Measurements from ENCODE around the gene CTH. TPM values are rescaled to one million over a fixed set of nuclear protein-coding genes. Genes with fewer than 3 reads are reported as not detected.

The CTH gene
- total RNA-seq, 1 experiment from 2014 or later, result 15.9 TPM

GRCh38 chr1:70487910-70488665, 77.0 kb downstream of the CTH start:
- Mint-ChIP-seq H3K9me3 (ENCODE audit: low read depth, unreplicated experiment) (no peaks in the 10 kb centered on the region), H3K4me1 (ENCODE audit: low read depth, unreplicated experiment) (no peaks in the 10 kb centered on the region), H3K4me3 (ENCODE audit: low read depth, unreplicated experiment) (no peak overlapping the region), H3K27me3 (ENCODE audit: unreplicated experiment) (no peaks in the 10 kb centered on the region), H3K36me3 (ENCODE audit: insufficient read depth, unreplicated experiment) (no peaks in the 10 kb centered on the region), H3K27ac (ENCODE audit: unreplicated experiment) (no peak overlapping the region)
- intact Hi-C loops (cut with micrococcal nuclease; ENCODE audit: unreplicated experiment), result loop anchor here (1.0 to 5.0 kb wide), 3 partner anchors 51 to 355 kb away; partner anchors contain the start of gene SRSF11
- no peak for TF ChIP-seq CTCF (IDR thresholded peaks at IDR 0.05; ENCODE audit: unreplicated experiment)
- BruUV-seq (replicated peaks), result no TSS peak
- DNase-seq, result peak; percentile 23
- CTCF ChIA-PET, result no interaction called here

Other genes starting within 250 kb of the CTH start
- 15.8 and 16.0 TPM in 2 replicates for gene LRRC40, start 205.7 kb upstream of the CTH start, total RNA-seq (2022)
- gene SRSF11, start 189.9 kb upstream of the CTH start, total RNA-seq (2022), result 143 and 148 TPM in 2 replicates
- 24.6 and 25.2 TPM in 2 replicates for gene ANKRD13C, start 56.5 kb upstream of the CTH start, total RNA-seq (2022)

Data from Calu3 (cell line).